MM.1S (cell line): ENCODE measurements around the gene PELI1.

Source experiments
- CTCF ChIP-seq: fragments of 300-600 bp; sonication (generic); IDR thresholded peaks from 2 replicates; pipeline ENCODE4 v1.5.1; 2016; ENCODE audit warnings: antibody characterized with exemption, low read length, mixed read lengths
- EZH2phosphoT487 ChIP-seq: fragments of 300-600 bp; sonication (generic); IDR thresholded peaks from 2 replicates; pipeline ENCODE4 v1.6.1; 2018; ENCODE audit warnings: antibody characterized with exemption, low read length

GRCh38 chr2:64105670-64106461, 38.4 kb downstream of the PELI1 start:
- TF ChIP-seq CTCF (no peak), EZH2phosphoT487 (no peak)
